HUDEP-2 (cell line): Measurements from ENCODE around the gene KRTAP5-3.
A peak's percentile ranks its signal among the peaks of the same experiment; 100 is the strongest.

ENCODE experiments used
- DNase-seq, 76 experiments: peaks; one replicate each; lab custom pipeline; 2025; ENCODE audit not compliant: unreplicated experiment in 76 of 76; lab: John Stamatoyannopoulos, UW

Gene KRTAP5-3

DNA sequence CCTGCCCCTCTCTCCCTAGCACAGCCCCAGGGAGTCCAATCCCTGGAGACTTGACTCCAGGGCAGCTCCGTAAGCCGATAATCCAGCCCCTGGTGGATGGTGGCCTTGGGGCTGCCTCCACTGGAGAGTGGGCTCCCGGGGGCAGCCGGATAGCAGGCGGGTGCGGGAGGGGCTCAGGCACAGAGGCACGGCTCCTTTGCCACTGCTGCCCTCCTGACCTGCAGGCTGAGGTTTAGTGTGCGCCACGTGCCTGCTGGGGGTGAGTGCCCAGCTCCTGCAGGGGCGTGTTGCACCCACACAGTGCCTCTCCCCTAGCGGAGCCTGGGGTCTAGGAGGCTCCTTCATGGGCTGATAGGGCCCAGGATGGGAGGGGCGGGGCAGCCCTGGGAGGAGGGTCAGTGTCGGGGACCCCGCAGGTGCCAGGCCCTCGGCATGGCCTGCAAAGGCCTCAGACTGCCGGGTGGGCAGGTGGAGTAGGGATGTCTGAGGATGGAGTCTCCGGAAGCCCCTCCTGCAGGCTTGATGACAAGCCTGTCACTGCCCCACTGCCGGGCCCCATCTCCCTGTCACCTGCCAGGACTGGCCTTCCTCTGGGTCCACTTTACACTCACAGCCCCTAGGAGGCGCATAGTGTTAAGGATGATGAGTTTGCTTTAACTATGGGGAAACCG lies 41.7 kb downstream of the KRTAP5-3 start:
- no peak for DNase-seq

DNA sequence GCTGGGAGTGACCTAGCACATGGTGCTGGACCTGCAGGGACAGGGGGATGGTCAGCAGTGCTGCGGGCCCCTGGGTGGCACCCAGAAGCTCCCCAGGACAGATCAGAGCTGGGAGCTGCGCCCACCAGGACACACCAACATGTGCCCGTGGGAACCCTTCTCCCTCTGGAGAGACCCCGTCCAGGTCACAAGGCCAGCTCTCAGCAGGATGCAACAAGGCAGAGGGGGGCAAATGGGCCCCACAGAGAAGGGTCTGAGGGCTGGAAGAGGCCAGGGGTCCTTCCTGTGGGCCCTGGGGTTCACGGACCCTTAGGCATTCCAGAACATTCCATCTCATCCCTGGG lies 42.4 kb downstream of the KRTAP5-3 start:
- DNase-seq = no peak

DNA sequence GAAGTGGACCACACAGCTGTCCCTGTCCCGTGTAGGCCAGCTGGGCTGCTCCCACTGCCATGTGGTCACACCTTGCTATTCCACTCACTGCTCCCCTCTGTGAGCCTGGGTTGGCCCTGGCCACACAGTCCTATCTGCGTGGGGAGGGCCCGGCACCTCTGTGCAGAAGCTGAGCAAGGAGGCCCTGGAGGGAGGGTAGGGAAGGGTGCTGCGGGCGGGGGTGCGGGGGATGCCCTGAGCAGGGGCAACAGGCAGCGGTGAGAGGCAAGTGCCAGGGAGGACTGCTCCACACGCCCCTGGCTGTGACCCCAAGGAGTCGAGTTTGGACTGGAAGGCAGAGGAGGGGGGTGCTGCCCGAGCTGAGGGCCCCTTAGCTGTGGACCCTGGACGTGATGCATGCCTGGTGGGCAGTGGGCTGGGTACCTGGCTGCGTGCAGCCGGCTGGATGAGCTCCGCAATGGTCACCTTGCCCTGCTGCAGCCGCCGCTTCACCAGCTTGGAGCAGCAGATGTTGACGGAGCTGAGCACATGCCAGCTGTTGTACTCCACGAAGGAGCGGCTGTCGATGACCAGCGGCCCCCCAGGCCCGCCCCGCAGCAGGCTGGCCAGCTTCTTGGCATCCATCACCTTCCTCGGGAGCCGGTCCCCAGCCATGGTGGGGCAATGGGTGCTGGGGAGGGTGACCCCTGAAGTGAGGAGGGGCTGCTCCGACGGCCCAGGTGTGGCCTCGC lies 42.9 kb downstream of the KRTAP5-3 start:
- DNase-seq = no peak

DNA sequence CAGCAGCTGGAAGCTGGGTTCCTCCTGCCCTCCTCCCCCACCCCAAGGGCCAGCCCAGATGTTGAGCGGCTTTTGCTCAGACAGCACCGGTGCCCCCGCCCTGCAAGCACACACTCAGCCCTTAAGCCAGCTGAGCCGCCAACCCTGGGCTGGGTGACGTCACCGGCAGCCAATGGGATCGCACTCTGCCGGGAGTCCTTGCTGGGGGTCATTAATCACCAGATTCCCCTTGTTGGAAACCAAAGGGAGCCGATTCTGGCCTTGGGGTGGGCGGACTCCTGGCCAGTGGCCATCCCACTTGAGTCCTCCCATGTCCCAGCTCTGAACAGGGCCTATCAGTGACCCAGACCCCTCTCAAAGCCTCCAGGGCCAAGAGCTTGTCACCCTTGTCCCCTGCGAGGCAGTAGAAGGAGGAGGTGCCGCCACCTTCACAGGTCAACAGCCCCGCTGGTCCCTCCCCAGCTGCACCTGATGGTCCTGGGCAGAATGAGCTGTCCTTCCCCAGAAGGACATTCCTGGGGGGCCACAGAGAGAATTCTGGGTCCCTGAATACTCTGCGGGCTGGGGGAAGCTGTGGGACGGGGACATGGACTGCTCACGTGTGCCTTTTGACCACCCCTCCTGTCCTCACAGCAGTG lies 43.6 kb downstream of the KRTAP5-3 start:
- peak in 31 of 76 experiments; percentile 3 to 62 (median 21) for DNase-seq

DNA sequence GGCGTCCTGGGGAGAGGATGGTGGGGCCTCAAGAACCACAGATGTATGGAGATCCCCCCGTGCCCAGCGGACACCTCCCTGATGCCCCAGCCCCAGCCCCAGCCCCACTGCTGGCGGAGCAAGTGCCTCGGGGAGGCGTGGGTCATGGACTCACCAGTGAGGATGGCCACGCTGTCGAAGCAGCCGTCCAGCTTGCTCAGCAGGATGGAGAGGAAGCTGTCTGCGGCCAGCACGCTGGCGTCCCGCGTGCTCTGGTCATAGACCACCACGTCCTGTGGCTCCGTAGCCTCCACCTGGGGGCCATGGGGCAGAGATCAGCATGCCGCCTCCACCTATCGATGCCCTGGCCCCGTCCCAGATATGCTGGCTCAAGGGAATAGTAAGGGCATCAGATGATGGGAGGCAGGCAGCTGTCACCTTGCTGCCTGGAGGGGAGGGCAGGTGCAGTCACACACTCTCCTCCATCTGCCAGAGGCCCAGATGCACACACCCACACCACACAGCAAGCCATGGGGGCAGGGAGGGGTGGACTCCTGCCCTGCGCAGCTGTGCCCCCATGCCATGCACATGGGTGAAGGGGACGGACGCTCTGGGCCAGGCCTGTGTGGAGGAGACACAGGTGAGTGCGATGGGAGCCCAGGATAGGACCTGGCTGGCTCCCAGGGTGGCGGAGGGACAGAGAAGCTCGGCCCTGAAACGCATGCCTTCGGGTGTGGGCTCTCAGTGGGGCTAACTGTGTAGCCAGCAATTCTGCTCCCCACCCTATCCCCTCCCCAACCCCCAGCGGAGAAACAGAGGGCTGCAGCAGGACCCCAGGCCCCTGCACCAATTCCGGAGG lies 44.3 kb downstream of the KRTAP5-3 start:
- no peak for DNase-seq

DNA sequence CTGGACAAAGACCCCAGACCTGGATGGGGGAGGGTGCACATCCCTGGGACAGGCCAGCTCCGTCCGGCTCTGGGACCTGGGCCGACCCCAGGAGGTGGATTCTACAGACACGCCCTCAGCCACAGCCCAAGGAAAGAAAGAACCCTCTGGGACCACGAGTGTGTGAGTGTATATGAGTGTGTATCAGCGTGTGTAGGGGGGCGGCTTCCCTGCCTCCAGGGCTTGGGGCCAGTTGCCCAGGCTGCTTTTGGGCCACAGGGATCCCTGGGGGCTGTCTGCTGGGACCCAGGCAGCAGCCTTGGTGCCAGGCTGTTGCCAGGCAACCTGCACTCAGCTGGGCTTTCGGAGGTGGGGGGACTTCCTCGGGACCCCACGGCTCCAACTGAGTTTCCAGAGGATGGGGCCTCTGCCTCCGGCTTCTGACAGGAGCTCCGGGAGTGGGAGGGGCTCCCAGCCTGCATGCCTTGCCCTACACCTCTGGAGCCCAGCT lies 45.1 kb downstream of the KRTAP5-3 start:
- no peak for DNase-seq

DNA sequence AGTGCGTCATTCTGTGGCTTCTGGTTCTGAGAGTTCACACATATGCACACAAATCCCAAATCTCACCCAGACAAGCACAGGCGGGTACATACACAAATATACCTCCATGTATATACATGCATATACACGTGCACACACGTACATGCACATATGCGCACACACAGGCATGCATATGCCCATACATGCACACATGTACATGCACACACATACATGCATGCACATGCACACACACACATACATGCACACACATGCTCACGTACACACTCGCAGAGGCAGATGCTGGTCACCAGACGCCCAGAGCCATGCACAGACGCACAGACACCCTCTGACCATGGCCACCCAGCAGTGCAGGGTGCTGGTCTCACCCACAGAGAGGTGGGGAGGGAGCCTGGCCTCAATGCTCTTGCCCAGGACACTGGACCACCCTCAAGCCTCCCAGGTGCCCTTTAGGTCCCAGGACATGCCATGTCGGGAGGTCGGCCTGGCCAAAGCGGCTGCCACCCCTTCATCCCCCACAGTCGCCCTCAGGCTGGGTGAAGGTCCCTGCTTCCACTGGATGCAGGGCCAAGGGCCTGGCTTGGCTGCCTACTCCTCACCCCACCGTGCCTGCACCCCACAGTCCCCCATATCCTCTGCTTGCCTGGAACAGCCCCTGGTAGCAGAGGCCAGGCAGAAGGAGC lies 45.7 kb downstream of the KRTAP5-3 start:
- DNase-seq = no peak

DNA sequence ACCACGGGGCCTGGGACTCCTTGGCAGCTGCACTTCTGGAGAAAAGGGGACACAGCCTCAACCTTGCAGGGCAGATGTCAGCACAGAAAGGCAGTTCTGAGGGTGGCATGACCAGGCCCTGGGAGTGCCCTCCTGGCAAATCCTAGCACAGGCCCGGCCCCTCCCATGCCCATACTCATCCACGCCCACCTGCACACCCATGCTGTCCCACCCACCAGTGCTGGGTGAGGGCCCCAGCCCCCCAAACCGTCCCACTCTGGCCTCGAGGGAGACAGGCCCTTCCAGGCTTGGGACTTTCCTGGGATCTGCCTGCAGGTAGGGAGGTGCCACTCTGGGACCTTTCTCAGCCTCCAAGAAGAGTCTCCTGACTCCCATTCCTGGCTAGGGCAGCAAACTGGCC lies 46.3 kb downstream of the KRTAP5-3 start:
- DNase-seq = no peak

DNA sequence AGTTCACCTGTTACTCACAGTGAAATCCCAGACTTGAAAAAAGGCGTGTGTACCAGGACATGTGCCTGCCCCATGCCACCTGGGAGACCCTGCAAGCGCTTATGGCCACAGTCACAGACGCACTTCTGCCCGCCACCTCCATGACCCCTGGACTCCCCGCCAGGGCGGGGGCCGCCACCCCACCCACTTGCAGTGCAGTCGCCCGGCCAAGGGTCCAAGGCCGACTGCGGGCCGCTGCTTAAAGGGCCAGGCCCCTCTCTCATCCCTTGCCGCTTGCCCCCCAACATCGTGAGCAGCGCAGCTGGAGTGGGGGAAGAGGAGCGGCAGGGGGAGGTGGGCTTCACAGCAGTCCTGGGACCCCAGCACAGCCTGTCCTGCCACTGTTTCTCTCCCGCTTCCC lies 47.0 kb downstream of the KRTAP5-3 start:
- DNase-seq = no peak

DNA sequence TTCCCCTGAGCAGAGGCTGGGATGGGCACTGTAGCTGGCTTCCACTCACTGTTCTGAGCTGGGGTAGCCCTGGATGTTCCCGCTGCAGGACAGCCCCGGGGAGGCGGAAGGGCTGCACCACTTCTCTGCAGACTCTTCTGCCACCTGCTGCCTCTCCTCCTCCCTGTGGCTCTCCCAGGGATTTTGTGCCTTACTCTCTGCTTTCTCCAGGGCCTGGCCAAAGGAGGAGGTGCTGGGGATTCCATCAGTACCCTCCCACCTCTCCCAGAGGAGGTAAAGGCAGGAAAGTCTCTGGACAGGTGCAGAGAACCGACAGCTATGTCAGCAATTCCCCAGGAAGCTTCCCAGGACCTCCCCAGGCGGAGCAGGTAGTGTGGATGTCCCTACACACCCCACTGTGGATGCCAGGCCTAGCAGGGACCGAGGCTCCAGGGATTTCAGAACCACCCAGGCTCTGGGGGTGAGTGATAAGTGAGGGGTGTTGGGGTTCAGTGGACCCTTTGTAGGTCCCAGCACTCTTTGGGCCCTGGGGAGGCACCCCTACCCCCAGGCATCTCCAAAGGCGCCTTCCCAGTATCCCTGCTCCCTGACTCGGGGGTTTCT lies 47.5 kb downstream of the KRTAP5-3 start:
- DNase-seq = no peak

DNA sequence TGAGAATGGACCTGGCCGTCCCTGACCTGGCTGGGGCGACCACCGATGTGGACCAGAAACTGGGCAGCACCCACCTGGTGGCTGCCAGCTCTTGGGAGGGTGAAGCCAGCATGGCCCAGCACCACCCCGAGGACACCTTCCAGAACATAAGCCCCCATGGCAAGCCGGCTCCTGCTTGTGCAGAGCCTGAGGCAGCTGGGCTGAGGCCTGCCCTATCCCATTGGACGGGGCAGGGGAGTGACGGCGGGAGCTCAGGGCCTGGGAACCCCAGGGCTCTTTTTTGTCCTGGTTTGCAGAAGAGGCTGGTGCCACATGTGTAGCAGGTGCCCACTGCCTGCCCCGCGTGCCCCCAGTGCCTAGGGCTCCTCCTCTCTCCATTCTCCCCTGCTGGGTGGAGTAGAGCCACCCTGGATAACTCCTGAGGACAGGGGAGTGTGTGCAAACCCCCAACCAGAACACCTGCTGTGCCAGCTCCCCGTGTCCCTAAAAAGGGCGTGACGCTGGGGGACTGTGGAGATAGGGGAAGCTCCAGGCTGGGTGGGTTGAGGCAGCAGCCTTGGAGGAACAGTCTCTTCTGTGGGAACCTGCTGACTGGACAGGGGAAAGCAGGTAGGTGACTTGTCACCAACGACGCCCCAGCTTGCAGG lies 48.1 kb downstream of the KRTAP5-3 start:
- no peak for DNase-seq

DNA sequence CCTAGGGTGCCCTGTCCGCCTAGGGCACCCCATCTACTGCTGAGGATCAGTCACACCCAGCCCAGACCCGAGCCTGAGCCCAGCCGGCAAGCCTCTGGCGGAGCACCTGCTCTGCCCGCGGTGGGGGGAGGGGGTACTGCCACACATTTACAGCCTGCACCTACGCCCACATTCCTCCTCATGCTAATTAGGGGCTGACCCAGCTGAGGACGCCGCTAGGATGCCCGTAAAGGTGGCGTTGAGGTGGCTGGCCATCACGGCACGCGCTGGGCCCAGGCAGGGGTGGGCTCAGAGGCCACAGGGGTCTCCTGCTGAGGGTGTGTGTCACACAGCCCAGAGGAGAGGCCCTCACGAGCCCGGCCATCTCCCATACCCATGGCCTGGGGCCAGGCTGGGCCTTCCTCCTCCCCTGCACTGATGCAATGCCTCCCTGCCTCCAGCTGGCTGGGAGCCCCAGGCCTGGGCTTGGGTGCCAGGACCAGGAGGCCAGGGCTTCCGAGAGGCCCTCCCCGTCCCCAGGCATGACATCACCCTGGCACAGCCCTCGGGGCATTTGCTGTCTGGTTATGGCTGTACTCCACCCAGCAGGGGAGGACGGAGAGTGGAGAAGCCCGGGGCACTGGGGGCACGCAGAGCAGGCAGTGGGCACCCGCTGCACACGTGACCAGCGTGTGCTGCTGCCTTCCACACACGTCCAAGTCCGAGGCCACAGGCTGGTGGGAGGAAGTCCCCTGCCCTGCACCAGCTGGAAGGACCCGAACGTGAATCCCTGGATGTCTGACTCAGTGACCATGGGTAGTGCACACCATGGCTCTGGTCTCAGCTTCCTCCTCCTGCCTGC lies 48.9 kb downstream of the KRTAP5-3 start:
- DNase-seq = peak in 1 of 76 experiments; percentile 12

DNA sequence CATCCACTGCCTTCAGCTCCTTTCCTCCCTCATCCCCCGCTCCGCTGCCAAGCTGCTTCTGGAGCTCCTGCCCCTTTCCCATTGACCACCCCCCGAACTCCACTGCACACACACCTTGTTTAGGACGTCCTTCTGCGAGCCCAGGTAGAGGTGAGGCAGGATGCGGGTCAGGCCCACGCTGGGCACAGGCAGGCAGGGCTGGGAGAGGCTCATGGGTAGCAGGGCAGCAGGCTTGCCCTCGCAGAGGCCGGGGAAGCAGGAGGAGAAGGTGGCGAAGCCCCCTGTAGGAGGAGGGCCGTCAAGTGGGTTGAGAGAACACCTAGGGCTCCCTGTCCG lies 49.5 kb downstream of the KRTAP5-3 start:
- no peak for DNase-seq

DNA sequence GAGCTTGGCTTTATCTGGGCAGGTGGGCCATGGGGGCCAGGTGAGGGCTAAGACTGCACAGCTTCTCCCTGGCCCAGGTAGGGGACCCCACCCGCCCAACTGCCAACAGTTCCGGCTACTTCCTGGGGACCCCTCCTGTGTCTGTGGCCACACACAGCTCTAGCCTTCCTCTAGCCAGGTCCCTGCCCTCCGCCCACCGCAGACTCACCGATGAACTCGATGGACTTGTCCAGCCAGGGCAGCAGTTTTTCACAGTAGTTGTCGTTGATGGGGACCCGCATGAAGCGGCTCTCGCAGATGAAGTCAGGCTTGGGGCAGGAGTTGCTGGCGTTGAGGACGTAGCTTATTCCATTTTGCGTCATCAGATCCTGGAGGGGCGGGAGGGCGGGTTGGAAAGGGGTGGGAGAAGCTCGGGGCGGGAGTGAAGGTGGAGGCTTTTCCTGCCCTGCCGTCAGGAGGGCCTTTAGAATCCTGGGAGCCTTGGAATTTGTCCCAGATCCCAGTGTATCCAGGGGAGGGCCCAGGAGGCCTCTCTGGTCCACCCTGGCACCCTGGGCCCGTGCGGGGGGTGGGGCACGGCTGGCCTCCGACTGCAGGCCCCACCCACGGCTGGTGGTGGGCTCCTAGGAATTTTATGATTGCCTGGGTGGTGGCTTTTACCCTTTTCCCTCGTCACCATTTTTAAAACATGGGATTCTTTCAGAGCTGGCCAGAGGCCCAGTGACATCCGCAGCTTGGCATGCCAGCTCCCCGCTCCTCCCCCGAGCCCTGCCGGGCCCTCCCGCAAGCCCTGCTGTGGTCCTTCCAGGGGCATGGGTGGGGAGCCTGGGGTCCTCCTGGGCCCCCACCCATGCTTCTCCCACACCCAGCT lies 50.1 kb downstream of the KRTAP5-3 start:
- DNase-seq = no peak
